Right hindlimb (tissue), 1 donor: ENCODE data around the gene DGKA.
A peak's percentile ranks its signal among the peaks of the same experiment; 100 is the strongest.

Source experiments
- DNase-seq: peaks from one replicate; pipeline ENCODE4 v3.0.0-alpha.2; 2018

Gene DGKA

GRCh38 chr12:55931780-55932550 lies 1.0 kb downstream of the DGKA start:
- peak; percentile 81 for DNase-seq

GRCh38 chr12:55932551-55932910 lies 1.6 kb downstream of the DGKA start:
- no peak for DNase-seq

GRCh38 chr12:55933169-55933798 lies 2.3 kb downstream of the DGKA start:
- DNase-seq = no peak

GRCh38 chr12:55933799-55934742 lies 3.1 kb downstream of the DGKA start:
- DNase-seq = no peak

- DNase-seq = no peak
Observed at GRCh38 chr12:55934773-55935172, 3.8 kb downstream of the DGKA start.

- peak; percentile 51 for DNase-seq
Observed at GRCh38 chr12:55935738-55936151, 4.8 kb downstream of the DGKA start.

- no peak for DNase-seq
Observed at GRCh38 chr12:55937981-55938380, 7.0 kb downstream of the DGKA start.

GRCh38 chr12:55938826-55939501 lies 8.0 kb downstream of the DGKA start:
- no peak for DNase-seq

GRCh38 chr12:55940065-55940732 lies 9.2 kb downstream of the DGKA start:
- peak; percentile 89 for DNase-seq

- DNase-seq = no peak
Observed at GRCh38 chr12:55942055-55942454, 11.1 kb downstream of the DGKA start.

GRCh38 chr12:55942577-55943136 lies 11.7 kb downstream of the DGKA start:
- no peak for DNase-seq

- DNase-seq = no peak
Observed at GRCh38 chr12:55946553-55946952, 15.6 kb downstream of the DGKA start.

GRCh38 chr12:55955344-55955743 lies 24.4 kb downstream of the DGKA start:
- no peak for DNase-seq

GRCh38 chr12:55955800-55956508 lies 25.0 kb downstream of the DGKA start:
- DNase-seq = no peak

GRCh38 chr12:55957106-55957859 lies 26.3 kb downstream of the DGKA start:
- no peak for DNase-seq

GRCh38 chr12:55963760-55964159 lies 32.8 kb downstream of the DGKA start:
- DNase-seq = no peak

- no peak for DNase-seq
Observed at GRCh38 chr12:55965240-55965639, 34.3 kb downstream of the DGKA start.

- DNase-seq = peak; percentile 25
Observed at GRCh38 chr12:55965941-55966407, 35.0 kb downstream of the DGKA start, which contains the start of gene PMEL. TSS of gene PMEL (minus strand) at chr12:55966042. CDS start at chr12:55966011, 31 bp downstream.

GRCh38 chr12:55966408-55967281 lies 35.7 kb downstream of the DGKA start, which contains the start of gene CDK2:
TSS of gene CDK2 (plus strand) at chr12:55966830. CDS start at chr12:55967009, 179 bp downstream.
- peak; percentile 95 for DNase-seq
